ENCODE results near the gene CBY1.

DNA sequence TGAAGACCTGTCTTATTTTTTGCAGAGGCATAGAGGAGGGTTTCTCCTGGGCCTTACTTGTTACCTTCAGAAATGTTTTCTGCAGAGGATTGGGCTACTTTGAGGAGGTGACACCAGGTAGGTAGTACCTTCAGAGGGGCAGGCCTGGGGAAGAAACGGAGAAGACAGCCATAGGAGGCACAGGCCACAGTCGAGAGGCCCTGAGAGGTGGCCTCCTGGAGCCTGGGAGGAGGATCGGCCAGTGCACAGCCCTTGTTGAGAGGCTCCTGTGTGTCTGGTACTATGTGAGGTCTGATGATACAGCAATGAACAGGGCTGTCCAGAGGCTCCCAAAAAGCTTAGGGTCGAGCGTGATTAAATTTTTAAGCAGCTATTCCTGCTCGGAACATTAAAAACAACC, 60.8 kb downstream of the CBY1 start:
- TF ChIP-seq, protein P1, sequence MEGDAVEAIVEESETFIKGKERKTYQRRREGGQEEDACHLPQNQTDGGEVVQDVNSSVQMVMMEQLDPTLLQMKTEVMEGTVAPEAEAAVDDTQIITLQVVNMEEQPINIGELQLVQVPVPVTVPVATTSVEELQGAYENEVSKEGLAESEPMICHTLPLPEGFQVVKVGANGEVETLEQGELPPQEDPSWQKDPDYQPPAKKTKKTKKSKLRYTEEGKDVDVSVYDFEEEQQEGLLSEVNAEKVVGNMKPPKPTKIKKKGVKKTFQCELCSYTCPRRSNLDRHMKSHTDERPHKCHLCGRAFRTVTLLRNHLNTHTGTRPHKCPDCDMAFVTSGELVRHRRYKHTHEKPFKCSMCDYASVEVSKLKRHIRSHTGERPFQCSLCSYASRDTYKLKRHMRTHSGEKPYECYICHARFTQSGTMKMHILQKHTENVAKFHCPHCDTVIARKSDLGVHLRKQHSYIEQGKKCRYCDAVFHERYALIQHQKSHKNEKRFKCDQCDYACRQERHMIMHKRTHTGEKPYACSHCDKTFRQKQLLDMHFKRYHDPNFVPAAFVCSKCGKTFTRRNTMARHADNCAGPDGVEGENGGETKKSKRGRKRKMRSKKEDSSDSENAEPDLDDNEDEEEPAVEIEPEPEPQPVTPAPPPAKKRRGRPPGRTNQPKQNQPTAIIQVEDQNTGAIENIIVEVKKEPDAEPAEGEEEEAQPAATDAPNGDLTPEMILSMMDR (IDR thresholded peaks at IDR 0.05), result no peak
- no peak for TF ChIP-seq POLR2A (IDR thresholded peaks at IDR 0.05)
